SK-N-SH (cell line): ENCODE data around the gene GK. TPM values are rescaled to one million over a fixed set of nuclear protein-coding genes. Genes with fewer than 3 reads are reported as not detected.

ENCODE experiments used
- CTCF ChIA-PET: fragments of 300-600, 350-600 bp; formaldehyde crosslinking; extraction: SDS; loops from one replicate; lab custom pipeline; 2021; lab: Yijun Ruan, JAX
- POLR2A ChIA-PET: fragments of 350-600 bp; sonication (Branson Sonifier 250); formaldehyde crosslinking; extraction: SDS; loops from one replicate; lab custom pipeline; 2020; ENCODE audit warnings: antibody characterized with exemption, inconsistent platforms; lab: Yijun Ruan, JAX
- DNase-seq: peaks from one replicate; pipeline ENCODE4 v3.0.0; 2012
- H2AFZ ChIP-seq: fragments of 200-600 bp; sonication (generic); 2 replicates; pipeline ENCODE4 v1.8.1; 2016; ENCODE audit warnings: antibody characterized with exemption, mild to moderate bottlenecking, low read depth
- H3F3A ChIP-seq: fragments of 200-600 bp; sonication (generic); replicated peaks from 2 replicates; pipeline ENCODE3; 2016; ENCODE audit warnings: antibody characterized with exemption, mild to moderate bottlenecking; ENCODE audit not compliant: insufficient read depth
- H3K27ac ChIP-seq, 2 experiments: fragments of 200-500 bp in 1 of 2; fragments of 200-600 bp in 1 of 2; sonication (Bioruptor generic) in 1 of 2; sonication (generic), shearing (Covaris generic) in 1 of 2; 2 replicates each; pipeline versions ENCODE4 v1.5.1 to v1.6.1; 2014 to 2016; ENCODE audit warnings: low read depth in 2 of 2, inconsistent platforms in 1 of 2, low read length in 1 of 2, mild to moderate bottlenecking in 1 of 2, mixed read lengths in 1 of 2
- H3K27me3 ChIP-seq: fragments of 200-600 bp; sonication (generic), shearing (Covaris generic); 2 replicates; pipeline ENCODE4 v1.6.1; 2016; ENCODE audit warnings: mixed run types; ENCODE audit not compliant: insufficient read depth
- H3K36me3 ChIP-seq, 2 experiments: fragments of 200-500 bp in 1 of 2; fragments of 200-600 bp in 1 of 2; sonication (Bioruptor generic) in 1 of 2; sonication (generic) in 1 of 2; replicated peaks in 1 of 2; 2 replicates each; pipeline versions ENCODE3 to v1.5.1; 2014 to 2016; ENCODE audit warnings: low read length in 1 of 2, mild to moderate bottlenecking in 1 of 2; ENCODE audit not compliant: insufficient read depth in 2 of 2, control insufficient read depth in 1 of 2
- H3K4me1 ChIP-seq, 2 experiments: fragments of 200-500 bp in 1 of 2; fragments of 200-600 bp in 1 of 2; sonication (Bioruptor generic) in 1 of 2; sonication (generic), shearing (Covaris generic) in 1 of 2; 2 replicates each; pipeline versions ENCODE4 v1.5.1 to v1.6.1; 2014 to 2016; ENCODE audit warnings: low read depth in 1 of 2, low read length in 1 of 2, mixed run types in 1 of 2; ENCODE audit not compliant: insufficient read depth in 2 of 2, control insufficient read depth in 1 of 2
- H3K4me2 ChIP-seq: fragments of 200-600 bp; sonication (generic), shearing (Covaris generic); 2 replicates; pipeline ENCODE4 v1.6.1; 2017; ENCODE audit warnings: mixed run types
- H3K4me3 ChIP-seq, 2 experiments: fragments of 200-500 bp in 1 of 2; fragments of 200-600 bp in 1 of 2; sonication (Bioruptor generic) in 1 of 2; sonication (generic), shearing (Covaris generic) in 1 of 2; 2 replicates each; pipeline versions ENCODE4 v1.5.1 to v1.8.1; 2014 to 2016; ENCODE audit warnings: low read depth in 2 of 2, inconsistent platforms in 1 of 2, low read length in 1 of 2, mild to moderate bottlenecking in 1 of 2, mixed read lengths in 1 of 2, moderate library complexity in 1 of 2
- H3K79me2 ChIP-seq: fragments of 200-600 bp; sonication (generic); 2 replicates; pipeline ENCODE4 v1.8.1; 2017; ENCODE audit warnings: mild to moderate bottlenecking; ENCODE audit not compliant: insufficient read depth
- H3K9ac ChIP-seq: fragments of 200-600 bp; sonication (generic); 2 replicates; pipeline ENCODE4 v1.6.1; 2017; ENCODE audit warnings: mixed run types
- H3K9me2 ChIP-seq: fragments of 200-600 bp; sonication (generic); 2 replicates; pipeline ENCODE4 v1.6.1; 2017; ENCODE audit warnings: mixed run types
- H3K9me3 ChIP-seq: fragments of 200-600 bp; sonication (generic); 2 replicates; pipeline ENCODE4 v1.6.1; 2017; ENCODE audit warnings: mixed run types, mild to moderate bottlenecking, moderate library complexity
- H4K20me1 ChIP-seq: fragments of 200-600 bp; sonication (generic); 2 replicates; pipeline ENCODE4 v1.6.1; 2017; ENCODE audit warnings: mild to moderate bottlenecking, mixed run types; ENCODE audit not compliant: insufficient read depth
- CHD2 ChIP-seq: fragments of 150-350 bp; IDR thresholded peaks from 2 replicates; pipeline ENCODE4 v1.6.1; 2018; ENCODE audit warnings: low read length; ENCODE audit not compliant: partially characterized antibody
- ELF1 ChIP-seq: IDR thresholded peaks from 2 replicates; pipeline ENCODE4 v1.4.0; 2012
- FOXJ3 ChIP-seq: sonication (generic); formaldehyde crosslinking; IDR thresholded peaks from 2 replicates; pipeline ENCODE4 v1.5.1; 2020; ENCODE audit warnings: mild to moderate bottlenecking, missing genetic modification reagents
- FOXM1 ChIP-seq: IDR thresholded peaks from 2 replicates; pipeline ENCODE4 v1.4.0; 2012; ENCODE audit warnings: low read depth, mild to moderate bottlenecking
- GATA2 ChIP-seq: sonication (generic); formaldehyde crosslinking; IDR thresholded peaks from 2 replicates; pipeline ENCODE4 v1.5.0; 2020; ENCODE audit warnings: mild to moderate bottlenecking, missing genetic modification reagents
- MEF2A ChIP-seq: IDR thresholded peaks from 2 replicates; pipeline ENCODE4 v1.4.0; 2012; ENCODE audit warnings: low read depth, borderline replicate concordance
- MXI1 ChIP-seq: IDR thresholded peaks from 2 replicates; pipeline ENCODE4 v1.6.1; 2012; ENCODE audit warnings: mild to moderate bottlenecking, low read depth, low read length, improper control_type of control experiment
- NRF1 ChIP-seq: IDR thresholded peaks from 2 replicates; pipeline ENCODE4 v1.6.1; 2012; ENCODE audit warnings: low read depth, mild to moderate bottlenecking, low read length
- POLR2AphosphoS5 ChIP-seq: IDR thresholded peaks from 2 replicates; pipeline ENCODE4 v1.6.1; 2012; ENCODE audit warnings: low read depth, low read length
- RAD21 ChIP-seq: IDR thresholded peaks from 2 replicates; pipeline ENCODE4 v1.6.1; 2012; ENCODE audit warnings: mild to moderate bottlenecking, low read length
- RCOR1 ChIP-seq: fragments of 150-350 bp; IDR thresholded peaks from 2 replicates; pipeline ENCODE4 v1.6.1; 2017; ENCODE audit warnings: antibody characterized with exemption, low read length
- RFX5 ChIP-seq: IDR thresholded peaks from 2 replicates; pipeline ENCODE4 v1.6.1; 2012; ENCODE audit warnings: mild to moderate bottlenecking, improper control_type of control experiment, low read length
- RXRA ChIP-seq: IDR thresholded peaks from 2 replicates; pipeline ENCODE4 v1.4.0; 2012; ENCODE audit warnings: low read depth, mild to moderate bottlenecking, borderline replicate concordance
- SIN3A ChIP-seq: IDR thresholded peaks from 2 replicates; pipeline ENCODE4 v1.6.1; 2012; ENCODE audit warnings: low read depth, mild to moderate bottlenecking, low read length, moderate library complexity, borderline replicate concordance
- SMC3 ChIP-seq: IDR thresholded peaks from 2 replicates; pipeline ENCODE4 v1.6.1; 2012; ENCODE audit warnings: low read depth, low read length, improper control_type of control experiment
- TAF1 ChIP-seq: IDR thresholded peaks from 2 replicates; pipeline ENCODE4 v1.6.1; 2012; ENCODE audit warnings: low read depth, mild to moderate bottlenecking, low read length, moderate library complexity, borderline replicate concordance
- TCF12 ChIP-seq: IDR thresholded peaks from 2 replicates; pipeline ENCODE4 v1.4.0; 2012
- YY1 ChIP-seq: IDR thresholded peaks from 2 replicates; pipeline ENCODE4 v1.4.0; 2012; ENCODE audit warnings: low read depth, mild to moderate bottlenecking
- WGBS: methylation state at CpG from one replicate; pipeline ENCODE4 v1.1.6; 2017; ENCODE audit warnings: low lambda C conversion rate; 5-methylcytosine and 5-hydroxymethylcytosine counted together
- polyA plus RNA-seq, 3 experiments: library from polyadenylated mRNA; depleted of rRNA; stranded (reverse); fragments of >200 nt; gene quantifications; 2 replicates each; pipeline ENCODE4 v1.2.3, GENCODE V29; 2012
- TF ChIP-seq, protein P1 (sequence below): fragments of 150-350 bp; IDR thresholded peaks from 2 replicates; pipeline ENCODE4 v1.6.1; 2017; ENCODE audit warnings: antibody characterized with exemption, low read length, low read depth, borderline replicate concordance
- TF ChIP-seq, protein P2 (sequence below): IDR thresholded peaks from 2 replicates; pipeline ENCODE4 v1.6.1; 2012; ENCODE audit warnings: mild to moderate bottlenecking, low read depth, low read length, moderate library complexity
- TF ChIP-seq, protein P3 (sequence below): IDR thresholded peaks from 2 replicates; pipeline ENCODE4 v1.4.0; 2012; ENCODE audit warnings: low read depth, borderline replicate concordance
- TF ChIP-seq, protein P4 (sequence below): IDR thresholded peaks from 2 replicates; pipeline ENCODE4 v1.4.0; 2012; ENCODE audit warnings: low read depth, borderline replicate concordance

GK gene
- polyA plus RNA-seq, 1 of the 3 experiments (the other 2 are of a cell fraction) = 2.2 TPM

DNA sequence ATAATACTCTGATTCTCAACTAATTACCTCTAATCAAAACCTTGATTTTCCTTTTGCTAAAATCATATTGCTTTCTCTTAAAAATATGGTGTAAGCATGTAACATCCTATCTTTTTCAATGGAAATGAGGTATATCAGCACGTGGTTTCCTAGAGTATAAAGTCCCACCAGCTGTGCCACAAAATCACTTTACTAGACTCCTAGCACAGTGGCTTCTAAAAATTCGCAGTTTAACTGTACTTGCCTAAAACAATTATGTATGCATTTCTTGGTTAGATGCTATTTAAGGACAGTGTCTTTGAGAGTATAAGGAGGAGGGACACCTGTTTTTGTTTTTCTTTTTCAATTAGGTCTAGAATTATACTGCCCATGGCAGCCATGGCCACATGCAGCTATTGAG is 62.8 kb downstream of the GK start (continued):
- TF ChIP-seq, protein P1, sequence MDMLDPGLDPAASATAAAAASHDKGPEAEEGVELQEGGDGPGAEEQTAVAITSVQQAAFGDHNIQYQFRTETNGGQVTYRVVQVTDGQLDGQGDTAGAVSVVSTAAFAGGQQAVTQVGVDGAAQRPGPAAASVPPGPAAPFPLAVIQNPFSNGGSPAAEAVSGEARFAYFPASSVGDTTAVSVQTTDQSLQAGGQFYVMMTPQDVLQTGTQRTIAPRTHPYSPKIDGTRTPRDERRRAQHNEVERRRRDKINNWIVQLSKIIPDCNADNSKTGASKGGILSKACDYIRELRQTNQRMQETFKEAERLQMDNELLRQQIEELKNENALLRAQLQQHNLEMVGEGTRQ = no peak
- TF ChIP-seq ELF1 = no peak
- no peak for TF ChIP-seq SIN3A
- TF ChIP-seq GATA2 = no peak
- no peak for TF ChIP-seq SMC3
- no peak for TF ChIP-seq YY1
- no peak for TF ChIP-seq TAF1
- TF ChIP-seq RXRA = no peak
- no peak for TF ChIP-seq NRF1
- no peak for TF ChIP-seq TCF12

DNA sequence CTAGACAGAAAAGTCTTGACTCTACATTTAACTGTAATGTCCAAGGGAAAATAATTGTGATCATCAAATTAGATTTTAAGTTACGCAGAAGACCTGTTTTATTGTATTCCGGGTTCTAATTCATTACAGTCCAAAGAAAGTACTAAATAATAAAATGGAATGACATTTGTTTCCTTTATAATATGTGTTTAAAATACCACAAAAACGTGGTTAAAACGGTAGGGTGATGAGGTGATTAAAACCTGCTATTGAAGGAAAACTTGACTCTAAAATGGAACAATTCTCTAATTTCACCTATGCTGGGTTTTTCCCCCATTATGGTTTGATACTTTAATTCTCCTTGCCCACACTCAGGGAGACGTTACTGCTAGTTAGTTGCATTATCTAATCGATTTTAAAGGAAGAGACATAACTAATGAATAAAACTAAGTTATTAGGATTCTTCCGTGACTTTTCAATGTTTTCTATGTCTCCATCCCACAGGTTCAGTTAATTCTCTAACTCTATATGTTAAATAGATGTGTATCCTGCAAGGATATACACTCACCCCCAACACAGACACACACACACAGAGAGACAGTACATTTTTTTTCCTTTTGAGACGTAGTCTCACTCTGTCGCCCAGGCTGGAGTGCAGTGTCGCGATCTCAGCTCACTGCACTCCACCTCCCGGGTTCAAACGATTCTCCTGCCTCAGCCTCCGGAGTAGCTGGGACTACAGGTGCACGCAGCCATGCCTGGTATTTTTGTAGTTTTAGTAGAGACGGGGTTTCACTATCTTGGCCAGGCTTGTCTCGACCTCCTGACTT is 80.8 kb downstream of the GK start:
- Histone ChIP-seq H3K4me2 (no peak overlapping the region), H3K9me2 (no peaks in the 10 kb centered on the region), H3K9ac (no peak overlapping the region), H3K4me1 (no peaks in the 10 kb centered on the region), H3K36me3 (no peaks in the 10 kb centered on the region), H3K4me3 (no peak overlapping the region), H3K27ac (no peak overlapping the region), H3K27me3 (no peaks in the 10 kb centered on the region; the same call in 1 of the 2 replicates), H3K9me3 (no peaks in the 10 kb centered on the region), H3K79me2 (no peaks in the 10 kb centered on the region), H3F3A (no peaks in the 10 kb centered on the region), H4K20me1 (no peaks in the 10 kb centered on the region; the same call in 1 of the 2 replicates), H2AFZ (no peak overlapping the region)
- no peak for TF ChIP-seq MEF2A
- no peak for TF ChIP-seq RAD21
- TF ChIP-seq, protein P2, sequence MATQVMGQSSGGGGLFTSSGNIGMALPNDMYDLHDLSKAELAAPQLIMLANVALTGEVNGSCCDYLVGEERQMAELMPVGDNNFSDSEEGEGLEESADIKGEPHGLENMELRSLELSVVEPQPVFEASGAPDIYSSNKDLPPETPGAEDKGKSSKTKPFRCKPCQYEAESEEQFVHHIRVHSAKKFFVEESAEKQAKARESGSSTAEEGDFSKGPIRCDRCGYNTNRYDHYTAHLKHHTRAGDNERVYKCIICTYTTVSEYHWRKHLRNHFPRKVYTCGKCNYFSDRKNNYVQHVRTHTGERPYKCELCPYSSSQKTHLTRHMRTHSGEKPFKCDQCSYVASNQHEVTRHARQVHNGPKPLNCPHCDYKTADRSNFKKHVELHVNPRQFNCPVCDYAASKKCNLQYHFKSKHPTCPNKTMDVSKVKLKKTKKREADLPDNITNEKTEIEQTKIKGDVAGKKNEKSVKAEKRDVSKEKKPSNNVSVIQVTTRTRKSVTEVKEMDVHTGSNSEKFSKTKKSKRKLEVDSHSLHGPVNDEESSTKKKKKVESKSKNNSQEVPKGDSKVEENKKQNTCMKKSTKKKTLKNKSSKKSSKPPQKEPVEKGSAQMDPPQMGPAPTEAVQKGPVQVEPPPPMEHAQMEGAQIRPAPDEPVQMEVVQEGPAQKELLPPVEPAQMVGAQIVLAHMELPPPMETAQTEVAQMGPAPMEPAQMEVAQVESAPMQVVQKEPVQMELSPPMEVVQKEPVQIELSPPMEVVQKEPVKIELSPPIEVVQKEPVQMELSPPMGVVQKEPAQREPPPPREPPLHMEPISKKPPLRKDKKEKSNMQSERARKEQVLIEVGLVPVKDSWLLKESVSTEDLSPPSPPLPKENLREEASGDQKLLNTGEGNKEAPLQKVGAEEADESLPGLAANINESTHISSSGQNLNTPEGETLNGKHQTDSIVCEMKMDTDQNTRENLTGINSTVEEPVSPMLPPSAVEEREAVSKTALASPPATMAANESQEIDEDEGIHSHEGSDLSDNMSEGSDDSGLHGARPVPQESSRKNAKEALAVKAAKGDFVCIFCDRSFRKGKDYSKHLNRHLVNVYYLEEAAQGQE = no peak
- no peak for TF ChIP-seq FOXM1
- TF ChIP-seq ELF1 = no peak
- TF ChIP-seq, protein P3, sequence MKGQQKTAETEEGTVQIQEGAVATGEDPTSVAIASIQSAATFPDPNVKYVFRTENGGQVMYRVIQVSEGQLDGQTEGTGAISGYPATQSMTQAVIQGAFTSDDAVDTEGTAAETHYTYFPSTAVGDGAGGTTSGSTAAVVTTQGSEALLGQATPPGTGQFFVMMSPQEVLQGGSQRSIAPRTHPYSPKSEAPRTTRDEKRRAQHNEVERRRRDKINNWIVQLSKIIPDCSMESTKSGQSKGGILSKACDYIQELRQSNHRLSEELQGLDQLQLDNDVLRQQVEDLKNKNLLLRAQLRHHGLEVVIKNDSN = no peak
- no peak for TF ChIP-seq CHD2
- TF ChIP-seq RFX5 = no peak
- TF ChIP-seq MXI1 = no peak
- no peak for TF ChIP-seq NRF1
- no peak for TF ChIP-seq RCOR1
- no peak for TF ChIP-seq SMC3
- no peak for TF ChIP-seq FOXJ3 (CRISPR knock-in tag)
- TF ChIP-seq, protein P4, sequence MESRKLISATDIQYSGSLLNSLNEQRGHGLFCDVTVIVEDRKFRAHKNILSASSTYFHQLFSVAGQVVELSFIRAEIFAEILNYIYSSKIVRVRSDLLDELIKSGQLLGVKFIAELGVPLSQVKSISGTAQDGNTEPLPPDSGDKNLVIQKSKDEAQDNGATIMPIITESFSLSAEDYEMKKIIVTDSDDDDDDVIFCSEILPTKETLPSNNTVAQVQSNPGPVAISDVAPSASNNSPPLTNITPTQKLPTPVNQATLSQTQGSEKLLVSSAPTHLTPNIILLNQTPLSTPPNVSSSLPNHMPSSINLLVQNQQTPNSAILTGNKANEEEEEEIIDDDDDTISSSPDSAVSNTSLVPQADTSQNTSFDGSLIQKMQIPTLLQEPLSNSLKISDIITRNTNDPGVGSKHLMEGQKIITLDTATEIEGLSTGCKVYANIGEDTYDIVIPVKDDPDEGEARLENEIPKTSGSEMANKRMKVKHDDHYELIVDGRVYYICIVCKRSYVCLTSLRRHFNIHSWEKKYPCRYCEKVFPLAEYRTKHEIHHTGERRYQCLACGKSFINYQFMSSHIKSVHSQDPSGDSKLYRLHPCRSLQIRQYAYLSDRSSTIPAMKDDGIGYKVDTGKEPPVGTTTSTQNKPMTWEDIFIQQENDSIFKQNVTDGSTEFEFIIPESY = no peak
- no peak for TF ChIP-seq POLR2AphosphoS5
- ChIA-PET POLR2A (no interaction called here), CTCF (interaction anchor here (1.3 to 3.1 kb wide), 4 partner anchors 7 to 924 kb away, joined by 5 to 19 read pairs (median 7); no protein-coding TSS in a partner anchor)
- DNase-seq = no peak
- WGBS = 41% methylated on average over 17 of the region's 17 CpGs
